IPS-18a (cell line): ENCODE data around the gene BNIP3.

ENCODE experiments used
- H3K27ac ChIP-seq: one replicate; pipeline ENCODE4 v1.5.1; 2013; ENCODE audit warnings: low read length
- H3K27me3 ChIP-seq: one replicate; pipeline ENCODE4 v1.6.1; 2013; ENCODE audit warnings: mild to moderate bottlenecking, low read length; ENCODE audit not compliant: control insufficient read depth, insufficient read depth
- H3K36me3 ChIP-seq: one replicate; pipeline ENCODE4 v1.6.1; 2013; ENCODE audit warnings: low read depth, low read length; ENCODE audit not compliant: control insufficient read depth
- H3K4me1 ChIP-seq: one replicate; pipeline ENCODE4 v1.6.1; 2013; ENCODE audit warnings: low read depth, low read length; ENCODE audit not compliant: control insufficient read depth
- H3K4me3 ChIP-seq: one replicate; pipeline ENCODE4 v1.5.1; 2013; ENCODE audit warnings: low read length
- H3K9ac ChIP-seq: one replicate; pipeline ENCODE4 v1.6.1; 2013; ENCODE audit warnings: mild to moderate bottlenecking, low read length, moderate library complexity
- H3K9me3 ChIP-seq: one replicate; pipeline ENCODE4 v1.6.1; 2013; ENCODE audit warnings: low read depth, low read length; ENCODE audit not compliant: control insufficient read depth

BNIP3 gene

DNA sequence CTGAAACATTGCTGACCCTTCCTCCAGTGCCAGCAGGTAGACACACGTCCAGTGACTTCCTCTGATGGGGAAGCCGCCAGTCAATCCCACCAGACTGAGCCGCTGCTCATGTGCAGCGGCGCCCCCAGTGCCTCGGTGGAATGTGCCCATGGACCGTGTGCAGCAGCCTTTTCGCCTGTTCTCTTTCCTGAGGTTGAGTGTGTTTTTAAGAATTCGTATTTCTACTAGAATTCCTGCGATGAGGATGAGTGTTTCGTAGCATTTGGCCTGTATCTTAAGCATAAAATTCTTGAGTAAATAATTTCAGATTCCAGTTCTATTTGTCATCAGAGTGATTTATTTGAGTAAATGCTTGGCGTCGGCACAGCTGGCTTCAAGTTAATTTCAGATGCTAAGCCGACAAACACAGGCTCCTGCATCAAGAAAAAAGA, 35.4 kb downstream of the BNIP3 start:
- Histone ChIP-seq H3K9me3 (no peaks in the 10 kb centered on the region), H3K27ac (no peak overlapping the region), H3K27me3 (no peaks in the 10 kb centered on the region), H3K9ac (no peak overlapping the region), H3K4me3 (no peak overlapping the region), H3K36me3 (peaks cover 67% of the 10 kb centered on the region), H3K4me1 (no peaks in the 10 kb centered on the region)

DNA sequence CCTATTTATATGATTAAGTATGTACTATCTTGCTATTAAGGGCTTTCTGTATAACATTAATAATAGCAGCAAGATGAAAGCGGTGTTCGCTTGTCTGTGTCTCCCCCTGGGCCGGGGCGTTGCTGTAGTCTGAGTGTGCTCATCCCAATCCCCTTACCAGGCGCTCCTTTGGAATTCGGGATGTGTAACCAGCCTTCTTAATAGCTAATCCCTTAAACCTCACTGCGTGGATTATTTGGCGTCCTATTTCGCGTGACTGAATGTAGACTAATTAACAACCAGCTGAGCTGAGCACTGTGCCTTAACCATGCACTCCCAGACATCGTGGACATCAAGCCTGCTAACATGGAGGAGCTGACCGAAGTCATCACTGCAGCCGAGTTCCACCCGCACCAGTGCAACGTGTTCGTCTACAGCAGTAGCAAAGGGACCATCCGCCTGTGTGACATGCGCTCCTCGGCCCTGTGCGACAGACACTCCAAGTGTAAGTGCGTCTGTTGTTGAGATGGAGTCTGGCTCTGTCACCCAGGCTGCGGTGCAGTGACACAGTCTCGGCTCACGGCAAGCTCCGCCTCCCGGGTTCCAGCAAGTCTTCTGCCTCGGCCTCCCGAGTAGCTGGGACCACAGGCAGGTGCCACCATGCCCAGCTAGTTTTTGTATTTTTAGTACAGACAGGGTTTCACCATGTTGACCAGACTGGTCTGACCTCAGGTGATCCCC, 36.6 kb downstream of the BNIP3 start:
- peaks cover 69% of the 10 kb centered on the region for H3K36me3 ChIP-seq
- no peaks in the 10 kb centered on the region for H3K27me3 ChIP-seq
- no peak overlapping the region for H3K4me3 ChIP-seq
- no peaks in the 10 kb centered on the region for H3K4me1 ChIP-seq
- H3K9me3 ChIP-seq = no peaks in the 10 kb centered on the region
- H3K9ac ChIP-seq = no peak overlapping the region
- H3K27ac ChIP-seq = no peak overlapping the region

DNA sequence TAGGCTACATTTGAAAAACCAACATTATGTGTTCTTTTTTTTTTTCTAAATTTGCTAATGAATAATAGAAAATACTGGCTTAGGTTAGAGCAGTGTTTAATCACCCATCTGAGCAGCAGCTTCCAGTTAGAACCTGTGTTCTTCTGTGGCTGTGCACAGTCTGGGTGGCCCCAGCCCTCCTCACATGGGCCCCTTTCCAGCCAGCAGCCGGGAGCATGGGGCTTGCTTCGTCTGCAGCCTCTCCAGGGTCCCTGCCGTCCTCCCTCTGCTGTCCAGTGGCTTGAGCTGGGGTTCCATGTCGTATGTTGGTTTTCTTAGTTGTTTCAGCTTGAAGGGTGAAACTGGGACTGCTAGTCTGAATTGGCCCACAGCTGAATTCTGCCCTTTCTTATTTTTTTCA, 37.3 kb downstream of the BNIP3 start:
- H3K27me3 ChIP-seq = no peaks in the 10 kb centered on the region
- H3K27ac ChIP-seq = no peak overlapping the region
- H3K36me3 ChIP-seq = peaks cover 73% of the 10 kb centered on the region

DNA sequence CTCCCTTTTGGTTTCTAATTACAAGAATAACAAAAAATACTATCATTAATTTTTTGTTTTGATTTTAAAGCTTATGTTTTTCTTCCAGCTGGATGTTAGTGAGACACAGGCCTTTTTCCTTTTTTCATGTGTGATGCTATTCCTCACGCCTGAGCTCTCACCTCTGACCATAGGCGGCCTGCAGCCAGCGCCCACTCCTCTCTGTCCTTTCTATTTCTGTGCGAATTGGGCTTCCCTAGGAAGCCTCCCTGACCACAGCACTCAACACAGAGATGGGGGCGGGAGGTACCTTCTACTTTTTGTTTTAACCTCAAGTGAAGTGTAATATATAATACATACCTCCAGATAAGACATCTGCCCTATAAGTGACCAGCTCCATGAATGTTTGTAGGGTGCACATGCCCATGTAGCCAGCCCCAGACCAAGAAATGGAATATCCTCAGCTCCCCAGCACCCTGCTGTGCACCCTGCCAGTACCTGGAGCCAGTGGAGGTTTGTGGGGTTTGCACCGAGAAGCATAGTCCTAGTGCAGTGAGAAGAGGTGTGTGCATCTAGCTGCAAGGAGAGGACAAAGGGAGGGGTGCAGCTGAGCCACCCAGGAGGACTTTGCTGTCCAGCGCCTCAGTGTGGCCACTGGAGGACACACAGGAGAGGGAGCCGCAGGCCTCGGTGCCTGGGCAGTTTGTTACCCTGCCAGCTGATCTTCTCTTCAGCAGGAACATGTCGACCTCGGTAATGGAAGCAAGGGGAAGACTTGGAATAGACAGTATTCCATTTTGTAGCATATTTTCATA, 38.5 kb downstream of the BNIP3 start:
- peaks cover 61% of the 10 kb centered on the region for H3K36me3 ChIP-seq
- H3K4me1 ChIP-seq = no peaks in the 10 kb centered on the region

More for the DNA sequence above, 37.3 kb downstream of the BNIP3 start:
- no peaks in the 10 kb centered on the region for H3K4me1 ChIP-seq
- H3K9me3 ChIP-seq = no peaks in the 10 kb centered on the region
- H3K9ac ChIP-seq = no peak overlapping the region
- H3K4me3 ChIP-seq = no peak overlapping the region

DNA sequence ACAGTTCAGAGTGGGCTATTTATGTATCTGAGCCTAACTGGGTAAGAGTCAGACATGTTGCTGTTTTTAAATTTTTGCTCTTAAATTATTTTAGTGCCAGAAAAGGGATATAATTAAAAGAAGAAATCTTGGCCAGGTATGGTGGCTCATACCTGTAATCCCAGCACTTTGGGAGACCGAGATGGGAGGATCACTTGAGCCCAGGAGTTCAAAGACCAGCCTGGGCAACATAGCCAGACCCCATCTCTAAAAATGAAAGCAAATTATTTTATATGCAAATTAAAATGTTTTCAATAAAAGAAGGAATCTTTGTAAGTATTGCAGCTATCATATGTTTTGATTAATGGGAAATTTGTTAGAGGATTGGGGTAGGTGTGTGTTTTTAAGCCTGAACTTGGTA, 39.3 kb downstream of the BNIP3 start:
- Histone ChIP-seq H3K36me3 (peaks cover 53% of the 10 kb centered on the region), H3K27ac (no peak overlapping the region), H3K9ac (no peak overlapping the region), H3K9me3 (no peaks in the 10 kb centered on the region), H3K4me1 (no peaks in the 10 kb centered on the region), H3K27me3 (no peaks in the 10 kb centered on the region), H3K4me3 (no peak overlapping the region)

More for the DNA sequence above, 38.5 kb downstream of the BNIP3 start:
- Histone ChIP-seq H3K27me3 (no peaks in the 10 kb centered on the region), H3K9me3 (no peaks in the 10 kb centered on the region), H3K9ac (no peak overlapping the region), H3K4me3 (no peak overlapping the region), H3K27ac (no peak overlapping the region)

DNA sequence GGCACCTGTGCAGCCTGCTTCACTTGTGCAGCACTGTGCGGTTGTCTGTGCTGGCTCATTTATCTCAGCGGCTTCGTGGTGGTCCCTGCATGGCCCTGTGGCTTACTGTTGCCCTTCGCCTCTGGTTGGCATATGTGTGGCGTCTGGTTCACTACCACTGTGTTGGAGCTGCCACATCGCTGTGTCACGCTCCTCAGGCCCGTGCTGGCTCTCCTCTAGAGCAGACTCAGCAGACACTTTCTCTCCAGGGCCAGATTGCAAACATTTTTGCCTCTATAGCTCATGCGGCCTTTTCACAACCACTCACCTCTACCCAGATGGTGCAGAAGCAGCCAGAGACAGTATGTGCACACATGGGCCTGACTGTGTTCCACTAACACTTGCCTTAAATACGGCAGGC, 43.0 kb downstream of the BNIP3 start:
- no peak overlapping the region for H3K27ac ChIP-seq
- no peak overlapping the region for H3K4me3 ChIP-seq
- no peaks in the 10 kb centered on the region for H3K4me1 ChIP-seq
- no peaks in the 10 kb centered on the region for H3K27me3 ChIP-seq
- no peak overlapping the region for H3K9ac ChIP-seq
- H3K9me3 ChIP-seq = no peaks in the 10 kb centered on the region
- H3K36me3 ChIP-seq = peaks cover 33% of the 10 kb centered on the region

DNA sequence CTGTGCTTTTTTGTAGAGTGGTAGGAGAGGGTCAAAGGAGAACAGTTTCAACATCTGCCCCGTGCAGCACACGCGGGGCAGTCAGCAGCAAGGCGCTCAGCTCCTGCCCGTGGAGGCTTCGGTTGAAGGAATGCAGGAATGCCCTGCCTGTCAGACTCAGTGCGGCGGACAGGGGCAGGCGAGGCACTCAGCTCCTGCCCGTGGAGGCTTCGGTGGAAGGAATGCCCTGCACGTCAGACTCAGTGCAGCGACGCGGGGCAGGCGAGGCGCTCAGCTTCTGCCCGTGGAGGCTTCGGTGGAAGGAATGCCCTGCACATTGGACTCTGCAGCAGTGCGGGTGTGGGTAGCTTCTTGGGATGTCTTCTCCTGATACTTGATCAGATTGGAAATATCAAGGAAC, 43.9 kb downstream of the BNIP3 start:
- H3K27ac ChIP-seq = no peak overlapping the region
- H3K4me3 ChIP-seq = no peak overlapping the region
- H3K9ac ChIP-seq = no peak overlapping the region
- H3K4me1 ChIP-seq = no peaks in the 10 kb centered on the region
- H3K27me3 ChIP-seq = no peaks in the 10 kb centered on the region
- peaks cover 33% of the 10 kb centered on the region for H3K36me3 ChIP-seq
- no peaks in the 10 kb centered on the region for H3K9me3 ChIP-seq

DNA sequence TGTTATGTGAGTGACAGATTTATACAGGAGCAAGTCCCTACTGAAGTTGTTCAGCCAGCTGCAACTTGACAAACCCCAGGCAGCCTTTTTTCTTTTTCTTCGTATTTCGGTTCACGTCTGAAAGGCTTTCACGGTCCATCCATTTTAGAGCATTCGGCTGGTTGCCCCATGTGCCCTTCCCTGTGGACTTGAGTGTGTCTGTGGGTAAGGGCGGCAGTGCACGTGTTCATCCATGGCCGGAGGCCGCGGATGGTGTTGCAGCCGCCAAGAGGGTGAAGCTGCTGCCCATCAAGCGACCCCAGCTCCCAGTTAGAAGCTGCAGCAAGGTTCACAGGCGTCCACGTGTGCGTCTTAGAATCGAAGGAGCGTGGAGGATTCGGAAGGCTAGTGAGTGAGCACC, 45.0 kb downstream of the BNIP3 start:
- Histone ChIP-seq H3K27ac (no peak overlapping the region), H3K9me3 (no peaks in the 10 kb centered on the region), H3K4me1 (no peaks in the 10 kb centered on the region), H3K27me3 (no peaks in the 10 kb centered on the region), H3K4me3 (no peak overlapping the region), H3K9ac (no peak overlapping the region), H3K36me3 (peaks cover 31% of the 10 kb centered on the region)

DNA sequence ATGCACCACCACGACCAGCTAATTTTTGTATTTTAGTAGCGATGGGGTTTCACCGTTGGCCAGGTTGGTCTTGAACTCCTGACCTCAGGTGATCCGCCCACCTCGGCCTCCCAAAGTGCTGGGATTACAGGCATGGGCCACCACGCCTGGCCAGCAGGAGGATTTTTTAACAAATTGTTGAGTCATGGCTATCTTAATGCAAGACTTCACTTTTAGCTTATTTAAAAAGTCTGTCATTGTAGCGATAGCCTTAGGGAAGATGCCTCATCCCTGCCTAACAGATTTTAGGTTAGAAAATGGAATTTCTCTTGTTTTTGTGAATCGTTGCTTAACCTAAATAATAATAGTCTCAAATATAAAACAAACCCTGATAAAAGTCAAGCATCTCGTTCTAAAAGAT, 45.4 kb downstream of the BNIP3 start:
- Histone ChIP-seq H3K27ac (no peak overlapping the region), H3K4me1 (no peaks in the 10 kb centered on the region), H3K9me3 (no peaks in the 10 kb centered on the region), H3K9ac (no peak overlapping the region), H3K36me3 (peaks cover 27% of the 10 kb centered on the region), H3K4me3 (no peak overlapping the region), H3K27me3 (no peaks in the 10 kb centered on the region)

DNA sequence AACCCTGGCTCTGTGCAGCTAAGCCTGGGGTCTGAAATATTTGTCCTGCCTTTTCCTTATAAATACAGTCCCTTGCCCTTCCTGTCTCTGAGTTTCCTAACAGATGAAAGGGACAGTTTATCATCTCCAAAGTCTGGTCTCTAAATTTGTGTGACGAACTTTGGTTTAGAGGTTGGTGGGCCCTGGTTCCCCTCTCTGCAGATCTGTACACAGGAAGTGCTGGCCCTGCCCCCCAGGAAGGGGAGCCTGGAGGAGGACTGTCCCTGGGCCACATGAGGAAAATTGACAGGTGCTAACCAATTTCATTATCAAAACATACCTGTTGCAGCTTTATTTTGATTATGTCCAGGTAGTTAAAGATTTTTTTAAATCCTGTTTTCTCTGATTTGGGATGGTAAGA, 46.5 kb downstream of the BNIP3 start:
- Histone ChIP-seq H3K9ac (no peak overlapping the region), H3K4me3 (no peak overlapping the region), H3K9me3 (no peaks in the 10 kb centered on the region), H3K27me3 (no peaks in the 10 kb centered on the region), H3K27ac (no peak overlapping the region), H3K36me3 (peaks cover 17% of the 10 kb centered on the region), H3K4me1 (peaks cover 7% of the 10 kb centered on the region)

DNA sequence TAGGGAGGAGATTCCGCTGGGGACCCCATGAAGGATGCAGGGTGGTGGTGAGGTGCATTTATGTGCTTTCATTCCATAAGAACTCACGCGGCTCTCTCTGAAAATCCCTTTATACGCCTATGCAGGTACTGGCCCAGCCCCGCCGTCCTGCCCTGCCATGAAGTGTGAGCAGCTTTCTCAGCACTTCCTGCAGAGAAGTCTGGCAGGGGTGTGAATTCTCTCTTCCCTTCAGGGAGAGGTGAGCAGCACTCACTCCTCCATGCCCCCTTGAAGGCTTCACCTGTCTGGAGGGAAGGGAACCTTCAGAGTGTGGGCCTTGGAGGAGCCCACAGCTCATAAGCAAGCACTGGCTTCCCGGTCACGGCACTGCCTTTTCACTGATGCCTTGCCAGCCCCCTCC, 47.0 kb downstream of the BNIP3 start:
- Histone ChIP-seq H3K27me3 (no peaks in the 10 kb centered on the region), H3K4me3 (no peak overlapping the region), H3K4me1 (peaks cover 12% of the 10 kb centered on the region), H3K27ac (no peak overlapping the region), H3K9me3 (no peaks in the 10 kb centered on the region), H3K9ac (no peak overlapping the region), H3K36me3 (peaks cover 12% of the 10 kb centered on the region)

DNA sequence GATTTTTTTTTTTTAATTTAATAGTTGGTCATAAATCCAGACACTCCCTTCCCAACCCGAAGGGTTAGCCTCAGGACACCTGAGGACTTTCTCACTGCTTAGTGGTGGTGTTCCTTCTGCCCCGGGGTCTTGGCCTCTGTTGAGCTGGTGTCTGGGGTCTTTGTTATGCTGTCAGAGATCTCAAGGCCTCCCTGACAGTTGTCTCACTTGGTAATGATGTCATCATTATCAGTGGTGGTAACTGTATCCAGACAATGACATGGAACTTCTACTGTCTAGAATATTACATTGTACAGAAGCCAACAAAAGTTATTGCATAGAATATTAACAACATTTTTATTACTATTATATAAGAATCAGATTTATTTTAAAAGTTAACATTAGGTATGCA, 48.0 kb downstream of the BNIP3 start:
- H3K9ac ChIP-seq = no peak overlapping the region
- H3K4me1 ChIP-seq = peaks cover 20% of the 10 kb centered on the region
- H3K27me3 ChIP-seq = no peaks in the 10 kb centered on the region

More for the DNA sequence above, 48.0 kb downstream of the BNIP3 start:
- H3K4me3 ChIP-seq = no peak overlapping the region
- peaks cover 9% of the 10 kb centered on the region for H3K36me3 ChIP-seq
- no peaks in the 10 kb centered on the region for H3K9me3 ChIP-seq
- no peak overlapping the region for H3K27ac ChIP-seq
